Immature natural killer cell (primary cell): ENCODE results near the gene BUD23. TPM values are rescaled to one million over a fixed set of nuclear protein-coding genes. Genes with fewer than 3 reads are reported as not detected.

Experiments
- DNase-seq, 3 donors: peaks; one replicate each; pipeline ENCODE4 v3.0.0; 2022; ENCODE audit warnings: mixed read lengths in 1 of 3
- H3K27ac Mint-ChIP-seq, 6 donors: one replicate each; pipeline ENCODE4 v1.8.0; 2020; ENCODE audit warnings: mixed read lengths in 6 of 6, mild to moderate bottlenecking in 5 of 6, inconsistent platforms in 4 of 6, moderate library complexity in 3 of 6
- H3K27me3 Mint-ChIP-seq, 3 donors: one replicate each; pipeline ENCODE4 v1.8.0; 2020 to 2021; ENCODE audit warnings: low read depth in 3 of 3, mild to moderate bottlenecking in 3 of 3, mixed read lengths in 3 of 3, moderate library complexity in 3 of 3, inconsistent platforms in 1 of 3
- H3K36me3 Mint-ChIP-seq, 3 donors: one replicate each; pipeline ENCODE4 v1.8.0; 2020; ENCODE audit warnings: mixed read lengths in 3 of 3, inconsistent platforms in 2 of 3, mild to moderate bottlenecking in 2 of 3
- H3K4me1 Mint-ChIP-seq, 2 donors: one replicate each; pipeline ENCODE4 v1.8.0; 2020; ENCODE audit warnings: inconsistent platforms in 2 of 2, mild to moderate bottlenecking in 2 of 2, mixed read lengths in 2 of 2, moderate library complexity in 1 of 2
- H3K4me3 Mint-ChIP-seq, 5 donors: one replicate each; pipeline ENCODE4 v1.8.0; 2020; ENCODE audit warnings: mild to moderate bottlenecking in 5 of 5, mixed read lengths in 5 of 5, inconsistent platforms in 3 of 5, moderate library complexity in 3 of 5
- H3K9me3 Mint-ChIP-seq, 6 donors: one replicate each; pipeline ENCODE4 v1.8.0; 2020; ENCODE audit warnings: mild to moderate bottlenecking in 6 of 6, mixed read lengths in 6 of 6, inconsistent platforms in 4 of 6, moderate library complexity in 3 of 6
- polyA plus RNA-seq, 3 donors: library from polyadenylated mRNA; unstranded; fragments of 300-500 nt; fragmentation: Illumina TruSeq; gene quantifications; one replicate each; pipeline ENCODE4 v1.2.3, GENCODE V29; 2021

Gene BUD23, protein sequence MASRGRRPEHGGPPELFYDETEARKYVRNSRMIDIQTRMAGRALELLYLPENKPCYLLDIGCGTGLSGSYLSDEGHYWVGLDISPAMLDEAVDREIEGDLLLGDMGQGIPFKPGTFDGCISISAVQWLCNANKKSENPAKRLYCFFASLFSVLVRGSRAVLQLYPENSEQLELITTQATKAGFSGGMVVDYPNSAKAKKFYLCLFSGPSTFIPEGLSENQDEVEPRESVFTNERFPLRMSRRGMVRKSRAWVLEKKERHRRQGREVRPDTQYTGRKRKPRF
- 100 to 1,000 TPM; 121 to 208 (median 122) TPM for polyA plus RNA-seq

DNA sequence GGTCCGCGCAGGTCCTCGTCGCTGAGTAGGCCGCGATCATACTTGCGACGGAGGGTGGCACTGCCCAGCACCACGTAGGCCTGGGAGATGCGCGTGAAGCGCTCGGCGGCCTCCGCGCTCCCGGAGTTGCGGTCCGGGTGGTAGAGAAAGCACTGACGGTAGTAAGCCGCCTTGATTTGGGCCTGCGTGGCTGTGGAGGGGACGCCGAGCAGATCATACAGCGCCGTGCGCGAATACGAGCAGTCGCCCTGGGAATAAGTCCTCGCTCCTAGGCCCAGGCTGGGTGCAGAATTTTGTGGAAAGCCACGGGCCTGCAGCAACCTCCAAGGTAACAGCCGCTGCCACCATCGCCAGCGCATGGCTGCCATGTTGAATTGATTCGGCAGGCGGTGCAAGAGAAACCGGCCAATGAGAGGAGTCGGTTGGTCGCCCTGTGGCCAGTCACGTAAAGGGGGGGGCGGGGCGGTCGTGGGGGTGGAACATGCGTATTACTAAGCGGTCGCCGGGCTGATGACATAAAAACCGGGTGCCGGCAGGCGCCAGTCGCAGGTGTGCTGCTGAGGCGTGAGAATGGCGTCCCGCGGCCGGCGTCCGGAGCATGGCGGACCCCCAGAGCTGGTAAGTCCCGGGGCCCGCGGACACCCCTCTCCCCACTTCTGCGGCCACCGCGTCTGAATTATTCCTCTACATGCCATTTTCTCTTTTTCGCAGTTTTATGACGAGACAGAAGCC is at the start of gene BUD23, which contains the start of gene DNAJC30:
BUD23 (plus strand) TSS at position 542 of the 732 bp plus-strand sequence; CDS start at position 571, 29 bp downstream.
DNAJC30 (minus strand) TSS at position 398 of the 732 bp plus-strand sequence; CDS start at position 368, 30 bp downstream.
- Mint-ChIP-seq H3K9me3 (no peaks in the 10 kb centered on the region), H3K27ac (peak within 1 kb of the TSS; percentile 86 to 97 (median 92)), H3K4me3 (peak within 1 kb of the TSS; percentile 88 to 97 (median 95)), H3K36me3 (peaks cover under 1 to 8% (median 5%) of the 10 kb centered on the region in 3 donors), H3K27me3 (peaks cover 8 to 12% (median 9%) of the 10 kb centered on the region in 3 donors), H3K4me1 (peaks cover 28 to 38% of the 10 kb centered on the region in 2 donors)
- DNase-seq = peak; percentile 86 to 90 (median 89)

DNA sequence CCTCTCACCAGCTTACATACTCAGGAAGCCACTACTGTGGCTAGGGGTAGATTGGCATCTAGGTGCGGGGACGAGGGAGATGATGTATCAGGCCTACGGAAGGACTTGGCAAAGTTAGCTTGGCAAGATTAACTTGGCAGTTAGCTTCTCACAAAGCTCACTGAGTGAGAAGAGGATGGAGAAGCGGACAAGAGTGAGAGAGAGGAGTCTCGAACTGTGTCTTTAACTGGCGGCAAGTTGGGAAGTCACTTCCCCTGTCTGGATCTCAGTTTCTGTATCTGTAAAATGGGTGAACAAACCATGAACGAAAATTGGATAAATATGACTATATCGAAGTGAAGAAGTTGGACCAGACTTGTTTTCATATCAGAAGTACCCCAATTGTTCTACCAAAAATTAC is 49.6 kb upstream of the BUD23 start:
- Mint-ChIP-seq H3K36me3 (no peaks in the 10 kb centered on the region), H3K4me3 (no peak overlapping the region), H3K4me1 (no peaks in the 10 kb centered on the region), H3K9me3 (peaks cover 0 to 2% (median 0%) of the 10 kb centered on the region in 6 donors), H3K27me3 (peaks cover 1 to 12% (median 3%) of the 10 kb centered on the region in 3 donors), H3K27ac (no peak overlapping the region)
- DNase-seq = no peak

DNA sequence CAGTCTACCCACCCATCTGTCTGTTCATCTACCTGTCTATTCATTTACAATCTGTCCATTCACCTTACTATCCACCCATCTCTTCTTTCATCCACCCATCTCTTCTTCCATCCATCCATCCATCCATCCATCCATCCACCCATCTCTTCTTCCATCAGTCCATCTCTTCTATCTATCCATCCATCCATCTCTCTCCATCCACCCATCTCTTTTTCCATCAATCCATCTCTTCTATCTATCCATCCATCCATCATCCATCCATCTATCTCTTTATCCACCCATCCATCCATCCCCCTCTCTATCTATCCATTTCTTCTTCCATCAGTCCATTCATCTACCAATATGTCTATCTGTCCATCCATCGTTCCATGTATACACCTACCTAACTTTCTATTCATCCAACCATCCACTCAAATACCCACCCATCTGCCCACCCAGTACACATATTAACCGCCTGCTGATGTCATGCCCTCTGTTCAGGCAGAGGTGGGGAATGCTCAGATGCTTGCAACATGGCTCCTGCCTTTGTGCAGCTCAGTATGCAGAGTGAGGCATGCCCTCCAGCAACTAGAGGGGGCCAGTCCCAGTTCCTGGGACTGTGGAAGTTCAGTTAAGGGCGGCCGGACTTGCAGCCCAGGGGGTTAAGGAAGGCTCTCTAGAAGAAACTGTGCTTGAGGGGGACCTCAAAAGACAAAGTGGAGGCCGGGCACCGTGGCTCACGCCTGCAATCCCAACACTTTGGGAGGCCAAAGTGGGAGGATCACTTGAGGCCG is 47.8 kb upstream of the BUD23 start:
- no peak for DNase-seq
- Mint-ChIP-seq H3K36me3 (no peaks in the 10 kb centered on the region), H3K4me1 (no peaks in the 10 kb centered on the region), H3K9me3 (peaks cover 0 to 2% (median 0%) of the 10 kb centered on the region in 6 donors), H3K4me3 (no peak overlapping the region), H3K27ac (no peak overlapping the region), H3K27me3 (peaks cover 1 to 14% (median 2%) of the 10 kb centered on the region in 3 donors)

DNA sequence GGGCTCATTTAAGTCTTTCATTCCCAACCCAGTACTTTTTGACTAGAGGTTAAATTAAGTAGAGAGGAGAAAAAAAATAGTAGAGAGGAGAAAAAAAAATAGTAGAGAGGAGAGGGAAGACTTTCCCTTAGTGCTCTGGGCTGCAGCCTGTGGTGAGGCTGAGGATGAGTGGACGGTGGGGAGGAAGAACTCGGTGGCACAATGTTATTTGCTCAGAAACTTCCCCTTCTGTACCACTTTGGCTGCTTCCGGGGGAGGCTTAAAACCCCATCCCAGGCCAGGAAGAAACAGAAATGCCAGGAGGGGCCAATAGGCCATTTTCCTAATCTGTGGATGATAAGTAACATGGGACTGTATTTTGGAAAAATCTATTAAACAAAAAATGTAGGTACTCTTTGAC is 44.5 kb upstream of the BUD23 start:
- no peak overlapping the region for H3K4me3 Mint-ChIP-seq
- no peaks in the 10 kb centered on the region for H3K36me3 Mint-ChIP-seq
- H3K27ac Mint-ChIP-seq = no peak overlapping the region
- DNase-seq = no peak
- H3K9me3 Mint-ChIP-seq = peaks cover 0 to 2% (median 0%) of the 10 kb centered on the region in 6 donors
- H3K27me3 Mint-ChIP-seq = peaks cover 3 to 9% (median 4%) of the 10 kb centered on the region in 3 donors
- no peaks in the 10 kb centered on the region for H3K4me1 Mint-ChIP-seq

DNA sequence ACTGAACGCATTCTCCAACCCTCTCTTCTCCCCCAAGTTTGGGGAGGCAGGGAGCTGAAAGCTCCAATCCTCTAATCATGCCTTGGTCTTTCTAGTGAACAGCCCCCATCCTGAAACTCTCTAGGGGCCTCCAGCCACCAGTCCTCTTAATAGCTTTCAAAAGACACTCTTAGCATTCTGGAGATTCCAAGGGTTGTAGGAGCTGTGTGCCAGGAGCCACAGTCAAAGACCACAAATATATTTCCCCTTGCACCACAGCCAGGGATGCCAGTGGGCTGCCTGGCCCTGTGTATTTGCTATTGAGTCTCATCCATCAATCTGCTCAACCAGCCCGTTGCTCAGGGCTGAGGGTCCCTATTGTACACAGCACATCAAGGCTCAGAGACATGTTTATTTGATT is 40.6 kb upstream of the BUD23 start:
- H3K27me3 Mint-ChIP-seq = peaks cover 6 to 16% (median 6%) of the 10 kb centered on the region in 3 donors
- no peak for DNase-seq
- H3K36me3 Mint-ChIP-seq = no peaks in the 10 kb centered on the region
- H3K4me3 Mint-ChIP-seq = no peak overlapping the region
- no peak overlapping the region for H3K27ac Mint-ChIP-seq
- H3K9me3 Mint-ChIP-seq = no peaks in the 10 kb centered on the region
- no peaks in the 10 kb centered on the region for H3K4me1 Mint-ChIP-seq

DNA sequence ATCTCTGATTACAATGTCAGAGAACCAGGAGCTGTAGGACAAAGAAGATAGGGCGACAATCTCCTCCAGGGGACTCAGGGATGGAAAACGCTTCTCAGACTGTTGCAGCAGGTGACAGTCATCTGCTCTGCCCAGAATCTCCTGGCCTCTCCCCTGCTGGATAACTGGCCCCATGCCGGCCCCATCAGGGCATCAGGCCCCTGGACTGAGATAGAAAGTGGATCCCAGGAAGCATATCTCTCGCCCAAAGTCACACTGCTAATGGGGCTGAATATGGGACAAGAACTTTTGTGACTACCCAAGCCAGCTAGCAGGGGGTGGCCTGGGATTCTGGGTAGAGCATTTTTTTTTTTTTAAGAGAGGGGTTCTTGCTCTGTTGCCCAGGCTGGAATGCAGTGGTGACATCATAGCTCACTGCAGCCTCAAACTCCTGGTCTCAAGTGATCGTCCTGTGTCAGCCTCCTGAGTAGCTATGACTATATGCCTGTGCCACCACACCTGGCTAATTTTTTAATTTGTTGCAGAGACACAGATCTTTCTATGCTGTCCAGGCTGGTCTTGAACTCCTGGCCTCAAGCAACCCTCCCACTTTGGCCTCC is 38.6 kb upstream of the BUD23 start:
- no peak for DNase-seq
- Mint-ChIP-seq H3K4me3 (no peak overlapping the region), H3K4me1 (peaks cover 0 to 6% of the 10 kb centered on the region in 2 donors), H3K9me3 (no peaks in the 10 kb centered on the region), H3K27ac (no peak overlapping the region), H3K36me3 (no peaks in the 10 kb centered on the region), H3K27me3 (peaks cover 10 to 23% (median 14%) of the 10 kb centered on the region in 3 donors)

DNA sequence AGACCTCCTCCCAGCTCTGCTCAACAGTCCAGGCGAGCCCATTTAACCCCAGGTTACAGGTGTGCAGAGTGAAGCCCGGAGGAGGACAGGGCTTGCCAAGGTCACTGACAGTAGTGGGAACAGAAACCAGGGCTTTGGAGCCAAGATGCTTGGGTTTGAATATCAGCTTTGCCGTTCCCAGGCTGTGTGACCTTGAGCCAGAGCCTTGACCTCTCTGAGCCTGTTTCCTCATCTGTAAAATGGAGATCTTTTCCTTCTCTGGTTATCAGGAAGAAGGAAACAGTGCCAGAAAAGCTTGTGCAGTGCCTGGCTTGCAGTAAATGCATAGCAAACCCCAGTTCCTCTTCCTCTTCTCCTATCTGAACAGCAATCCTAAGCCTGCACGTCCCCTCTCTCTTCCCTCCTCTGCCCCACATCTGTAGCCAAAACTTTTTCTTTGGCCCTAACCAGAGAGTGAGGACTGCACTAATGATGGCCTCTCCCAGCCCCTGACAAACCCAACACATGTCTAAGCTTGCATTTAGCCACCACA is 37.7 kb upstream of the BUD23 start:
- peaks cover 0 to 6% of the 10 kb centered on the region in 2 donors for H3K4me1 Mint-ChIP-seq
- no peak overlapping the region for H3K4me3 Mint-ChIP-seq
- no peak for DNase-seq
- H3K36me3 Mint-ChIP-seq = no peaks in the 10 kb centered on the region
- H3K27ac Mint-ChIP-seq = no peak overlapping the region
- no peaks in the 10 kb centered on the region for H3K9me3 Mint-ChIP-seq
- H3K27me3 Mint-ChIP-seq = peaks cover 11 to 30% (median 14%) of the 10 kb centered on the region in 3 donors

DNA sequence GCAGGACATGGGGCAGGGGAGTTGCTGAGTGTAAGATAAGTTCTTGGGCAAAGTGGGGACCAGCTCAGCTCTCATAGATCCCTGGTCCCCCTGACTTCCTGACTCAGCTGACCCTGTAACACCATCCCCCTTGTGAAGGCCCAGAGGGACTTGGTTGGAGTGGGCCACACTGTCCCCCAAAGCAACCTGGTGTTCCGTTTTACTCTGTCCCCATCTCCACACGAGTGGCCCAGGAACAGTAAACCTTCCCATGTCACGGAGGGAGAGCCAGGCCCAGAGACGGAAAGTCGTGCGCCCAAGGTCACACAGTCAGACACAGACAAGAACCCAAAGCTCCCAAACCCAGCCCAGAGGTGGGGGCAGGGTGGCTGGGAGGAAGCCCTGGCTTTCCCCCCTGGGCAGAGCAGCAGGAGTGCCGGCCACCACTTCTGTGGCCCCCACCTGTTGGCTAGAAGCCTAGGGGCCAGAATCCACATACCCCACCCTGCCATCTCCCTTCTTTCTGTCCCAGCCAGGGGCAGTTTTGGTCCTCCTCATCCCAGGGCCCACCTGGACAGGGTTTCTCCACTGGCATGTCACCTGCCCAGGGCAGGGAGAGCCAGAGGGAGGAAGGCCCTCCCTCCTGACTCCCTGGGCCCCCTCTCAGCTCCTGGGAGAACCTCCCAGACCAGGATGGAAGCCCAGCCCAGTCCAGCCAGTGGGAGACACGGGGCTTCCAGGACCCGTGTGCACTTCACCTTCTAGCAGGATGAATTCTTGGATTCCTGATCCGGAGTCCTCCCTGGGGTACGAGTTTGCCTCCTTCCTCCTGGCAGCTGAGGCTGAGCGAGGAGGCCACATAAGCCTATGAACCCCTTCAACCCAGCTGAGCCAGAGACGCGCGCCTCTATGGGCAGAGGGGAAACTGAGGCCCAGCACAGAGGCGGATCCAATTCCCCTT is 36.3 kb upstream of the BUD23 start:
- peaks cover 0 to 6% of the 10 kb centered on the region in 2 donors for H3K4me1 Mint-ChIP-seq
- H3K36me3 Mint-ChIP-seq = no peaks in the 10 kb centered on the region
- no peaks in the 10 kb centered on the region for H3K9me3 Mint-ChIP-seq
- DNase-seq = no peak
- peaks cover 11 to 36% (median 14%) of the 10 kb centered on the region in 3 donors for H3K27me3 Mint-ChIP-seq
- H3K27ac Mint-ChIP-seq = no peak overlapping the region
- no peak overlapping the region for H3K4me3 Mint-ChIP-seq

DNA sequence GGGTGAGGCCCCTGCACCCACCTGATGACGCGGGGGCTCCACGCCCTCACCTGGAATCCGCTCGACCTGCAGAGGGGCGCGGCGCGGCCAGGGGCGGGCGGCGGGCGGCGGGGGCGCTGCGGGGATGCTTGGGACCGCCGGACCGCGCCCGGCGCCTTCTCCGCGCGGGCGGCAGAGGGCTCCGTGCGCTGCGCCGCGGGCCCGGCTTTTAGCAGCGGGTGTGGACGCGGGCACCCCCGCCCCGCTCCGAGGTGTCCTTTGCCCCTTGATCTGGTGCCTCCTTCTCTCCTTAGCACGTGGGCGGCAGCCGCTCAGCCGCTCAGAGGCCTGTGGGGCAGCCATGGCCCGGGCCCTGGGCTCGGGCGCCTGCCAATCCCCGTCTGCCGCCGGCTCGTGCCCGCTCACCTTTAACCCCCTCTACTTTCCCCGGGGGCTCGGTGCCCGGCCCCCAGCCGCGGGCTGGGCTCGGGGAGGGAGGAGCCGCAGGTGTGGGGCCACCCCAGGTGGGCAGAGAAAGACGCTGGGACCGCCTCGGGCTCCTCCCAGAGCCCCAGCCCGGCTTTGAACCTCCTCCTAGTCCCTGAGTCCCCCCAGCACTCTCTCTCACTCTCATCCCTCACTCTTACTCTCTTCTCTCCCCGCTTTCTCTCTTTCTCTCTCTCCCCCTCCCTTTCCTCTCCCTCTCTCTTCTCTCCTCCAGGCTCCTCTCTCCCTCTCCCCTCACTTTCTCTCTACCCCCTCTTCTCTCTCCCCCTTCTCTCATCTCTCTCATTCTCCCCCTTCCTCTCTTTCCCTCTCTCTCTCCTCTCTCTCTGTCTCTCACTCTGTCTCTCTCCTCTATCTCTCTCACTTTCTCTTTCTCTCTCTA is 35.4 kb upstream of the BUD23 start:
- Mint-ChIP-seq H3K4me3 (peak overlapping the region in 4 of 5 donors; percentile 26 to 53 (median 40)), H3K9me3 (no peaks in the 10 kb centered on the region), H3K4me1 (peaks cover 0 to 6% of the 10 kb centered on the region in 2 donors), H3K36me3 (no peaks in the 10 kb centered on the region), H3K27me3 (peaks cover 13 to 38% (median 14%) of the 10 kb centered on the region in 3 donors), H3K27ac (no peak overlapping the region)
- DNase-seq = peak in 2 of 3 donors; percentile 16 to 21

DNA sequence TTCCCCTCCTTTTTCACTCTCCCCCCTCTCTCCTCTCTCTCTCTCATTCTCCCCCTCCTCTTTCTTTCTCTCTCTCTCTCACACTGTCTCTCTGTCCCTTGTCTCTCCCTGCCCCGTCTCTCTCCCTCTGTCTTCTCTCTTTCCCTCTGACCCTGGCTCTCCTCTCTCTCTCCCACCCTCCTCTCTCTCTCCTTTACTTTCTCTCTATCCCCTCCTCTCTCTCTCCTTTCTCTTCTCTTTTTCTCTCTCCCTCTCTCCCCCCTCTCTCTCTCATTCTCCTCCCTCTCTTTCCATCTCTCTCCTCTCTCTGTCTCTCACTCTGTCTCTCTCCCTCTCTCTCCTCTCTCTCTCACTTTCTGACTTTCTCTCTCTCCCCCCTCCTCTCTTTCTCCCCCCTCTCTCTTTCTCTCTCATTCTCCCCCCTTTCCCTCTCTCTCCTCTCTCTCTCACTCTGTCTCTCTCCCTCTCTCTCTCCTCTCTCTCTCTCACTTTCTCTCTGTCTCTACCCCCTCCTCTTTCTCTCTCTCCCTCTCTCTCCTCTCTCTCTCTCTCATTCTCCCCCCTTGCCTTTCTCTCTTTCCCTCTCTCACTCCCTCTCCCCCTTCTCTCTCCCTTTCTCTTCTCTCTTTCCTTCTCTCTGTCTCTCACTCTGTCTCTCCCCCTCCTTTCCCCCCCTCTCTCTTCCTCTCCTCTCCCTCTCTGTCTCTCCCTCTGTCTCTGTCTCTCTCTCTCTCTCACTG is 34.6 kb upstream of the BUD23 start:
- H3K9me3 Mint-ChIP-seq = no peaks in the 10 kb centered on the region
- peaks cover 13 to 43% (median 14%) of the 10 kb centered on the region in 3 donors for H3K27me3 Mint-ChIP-seq
- DNase-seq = no peak
- H3K27ac Mint-ChIP-seq = no peak overlapping the region
- peak overlapping the region in 4 of 5 donors; percentile 26 to 53 (median 40) for H3K4me3 Mint-ChIP-seq
- H3K36me3 Mint-ChIP-seq = no peaks in the 10 kb centered on the region
- peaks cover 0 to 6% of the 10 kb centered on the region in 2 donors for H3K4me1 Mint-ChIP-seq

DNA sequence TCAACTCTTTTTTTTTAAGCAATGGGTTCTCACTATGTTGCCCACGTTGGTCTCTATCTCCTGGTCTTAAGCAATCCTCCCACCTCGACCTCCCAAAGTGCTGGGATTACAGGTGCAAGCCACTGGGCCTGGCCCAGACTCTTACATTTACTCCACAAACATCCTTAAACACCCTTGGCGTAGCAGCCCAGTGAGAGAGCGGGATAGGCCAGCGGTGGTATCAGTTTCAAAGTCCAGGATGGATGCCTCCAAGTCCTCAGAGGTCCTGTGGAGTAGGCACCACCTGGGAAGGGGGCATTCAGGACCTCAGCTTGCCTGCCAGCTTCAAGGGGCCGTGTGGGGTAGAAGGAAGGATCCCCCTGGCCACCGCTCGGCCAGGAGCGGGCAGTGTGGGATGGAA is 33.8 kb upstream of the BUD23 start:
- no peak overlapping the region for H3K27ac Mint-ChIP-seq
- no peak for DNase-seq
- no peaks in the 10 kb centered on the region for H3K9me3 Mint-ChIP-seq
- peak overlapping the region in 2 of 5 donors; percentile 37 to 53 for H3K4me3 Mint-ChIP-seq
- H3K27me3 Mint-ChIP-seq = peaks cover 13 to 42% (median 13%) of the 10 kb centered on the region in 3 donors
- peaks cover 0 to 6% of the 10 kb centered on the region in 2 donors for H3K4me1 Mint-ChIP-seq
- no peaks in the 10 kb centered on the region for H3K36me3 Mint-ChIP-seq
